HG03025 (cell line): Measurements from ENCODE around the gene SOBP.
"Not testable (repeated sequence)": the region's sequence is repeated elsewhere in the genome, so short reads cannot be mapped to it uniquely, and the experiment has no call there.

Experiments
- ATAC-seq: cut with Tn5 transposase; IDR thresholded peaks from one replicate; pipeline ENCODE4 v1.9.1; 2021; ENCODE audit warnings: mild to moderate bottlenecking, moderate library complexity; ENCODE audit not compliant: unreplicated experiment, low FRiP score

The SOBP gene

GRCh38 chr6:107546691-107547450 is 57.0 kb downstream of the SOBP start:
- ATAC-seq, result no peak

GRCh38 chr6:107547451-107547840 is 57.5 kb downstream of the SOBP start:
- no peak for ATAC-seq

- no peak for ATAC-seq
Measured at GRCh38 chr6:107550241-107550840, 60.4 kb downstream of the SOBP start.

- no peak for ATAC-seq
Measured at GRCh38 chr6:107550906-107551305, 61.0 kb downstream of the SOBP start.

GRCh38 chr6:107553121-107553520 is 63.2 kb downstream of the SOBP start:
- not testable (repeated sequence) for ATAC-seq

GRCh38 chr6:107554326-107554725 is 64.4 kb downstream of the SOBP start:
- no peak for ATAC-seq

- ATAC-seq, result no peak
Measured at GRCh38 chr6:107554918-107555317, 65.0 kb downstream of the SOBP start.

- no peak for ATAC-seq
Measured at GRCh38 chr6:107555449-107555848, 65.5 kb downstream of the SOBP start.

GRCh38 chr6:107556082-107556481 is 66.2 kb downstream of the SOBP start:
- no peak for ATAC-seq

GRCh38 chr6:107557698-107558097 is 67.8 kb downstream of the SOBP start:
- no peak for ATAC-seq

GRCh38 chr6:107560657-107561056 is 70.7 kb downstream of the SOBP start:
- ATAC-seq, result no peak

GRCh38 chr6:107561306-107561705 is 71.4 kb downstream of the SOBP start:
- no peak for ATAC-seq

GRCh38 chr6:107563694-107564588 is 74.0 kb downstream of the SOBP start:
- ATAC-seq, result no peak

- no peak for ATAC-seq
Measured at GRCh38 chr6:107564589-107564951, 74.7 kb downstream of the SOBP start.

GRCh38 chr6:107565165-107565723 is 75.3 kb downstream of the SOBP start:
- ATAC-seq, result no peak

- ATAC-seq, result no peak
Measured at GRCh38 chr6:107567643-107568042, 77.7 kb downstream of the SOBP start.

- no peak for ATAC-seq
Measured at GRCh38 chr6:107569473-107569872, 79.6 kb downstream of the SOBP start.

- no peak for ATAC-seq
Measured at GRCh38 chr6:107571354-107571753, 81.4 kb downstream of the SOBP start.

- ATAC-seq, result no peak
Measured at GRCh38 chr6:107572886-107573285, 83.0 kb downstream of the SOBP start.

- no peak for ATAC-seq
Measured at GRCh38 chr6:107574856-107575255, 84.9 kb downstream of the SOBP start.

GRCh38 chr6:107576852-107577251 is 86.9 kb downstream of the SOBP start:
- no peak for ATAC-seq
